ENCODE measurements around the gene SLCO3A1.

Gene SLCO3A1

GRCh38 chr15:91921188-91921842, 67.8 kb downstream of the SLCO3A1 start:
- TF ChIP-seq ZNF274 (IDR thresholded peaks at IDR 0.05; ENCODE audit: low read depth, low read length), result no peak
- no peak overlapping the region for H3K4me3 ChIP-seq (ENCODE audit: low read length)

GRCh38 chr15:91921843-91922198, 68.3 kb downstream of the SLCO3A1 start:
- TF ChIP-seq ZNF274 (IDR thresholded peaks at IDR 0.05; ENCODE audit: low read depth, low read length), result no peak
- no peak overlapping the region for H3K4me3 ChIP-seq (ENCODE audit: low read length)

GRCh38 chr15:91922646-91923547, 69.4 kb downstream of the SLCO3A1 start:
- no peak for TF ChIP-seq ZNF274 (IDR thresholded peaks at IDR 0.05; ENCODE audit: low read depth, low read length)
- no peak overlapping the region for H3K4me3 ChIP-seq (ENCODE audit: low read length)

- no peak overlapping the region for H3K4me3 ChIP-seq (ENCODE audit: low read length)
- TF ChIP-seq ZNF274 (IDR thresholded peaks at IDR 0.05; ENCODE audit: low read depth, low read length), result no peak
These were observed 70.7 kb downstream of the SLCO3A1 start for GRCh38 chr15:91924183-91924582.

GRCh38 chr15:91924837-91925495, 71.5 kb downstream of the SLCO3A1 start:
- H3K4me3 ChIP-seq (ENCODE audit: low read length), result no peak overlapping the region
- TF ChIP-seq ZNF274 (IDR thresholded peaks at IDR 0.05; ENCODE audit: low read depth, low read length), result no peak

- no peak for TF ChIP-seq ZNF274 (IDR thresholded peaks at IDR 0.05; ENCODE audit: low read depth, low read length)
- no peak overlapping the region for H3K4me3 ChIP-seq (ENCODE audit: low read length)
These were observed 72.3 kb downstream of the SLCO3A1 start for GRCh38 chr15:91925794-91926193.

GRCh38 chr15:91926908-91927270, 73.4 kb downstream of the SLCO3A1 start:
- TF ChIP-seq ZNF274 (IDR thresholded peaks at IDR 0.05; ENCODE audit: low read depth, low read length), result no peak
- H3K4me3 ChIP-seq (ENCODE audit: low read length), result no peak overlapping the region

GRCh38 chr15:91927585-91927984, 74.1 kb downstream of the SLCO3A1 start:
- H3K4me3 ChIP-seq (ENCODE audit: low read length), result no peak overlapping the region
- TF ChIP-seq ZNF274 (IDR thresholded peaks at IDR 0.05; ENCODE audit: low read depth, low read length), result no peak

- H3K4me3 ChIP-seq (ENCODE audit: low read length), result no peak overlapping the region
- no peak for TF ChIP-seq ZNF274 (IDR thresholded peaks at IDR 0.05; ENCODE audit: low read depth, low read length)
These were observed 75.2 kb downstream of the SLCO3A1 start for GRCh38 chr15:91928675-91929074.

- no peak overlapping the region for H3K4me3 ChIP-seq (ENCODE audit: low read length)
- TF ChIP-seq ZNF274 (IDR thresholded peaks at IDR 0.05; ENCODE audit: low read depth, low read length), result no peak
These were observed 76.0 kb downstream of the SLCO3A1 start for GRCh38 chr15:91929509-91929908.

GRCh38 chr15:91930092-91930491, 76.6 kb downstream of the SLCO3A1 start:
- no peak overlapping the region for H3K4me3 ChIP-seq (ENCODE audit: low read length)
- no peak for TF ChIP-seq ZNF274 (IDR thresholded peaks at IDR 0.05; ENCODE audit: low read depth, low read length)

- H3K4me3 ChIP-seq (ENCODE audit: low read length), result no peak overlapping the region
- no peak for TF ChIP-seq ZNF274 (IDR thresholded peaks at IDR 0.05; ENCODE audit: low read depth, low read length)
These were observed 82.8 kb downstream of the SLCO3A1 start for GRCh38 chr15:91936182-91936775.

GRCh38 chr15:91936927-91937326, 83.4 kb downstream of the SLCO3A1 start:
- TF ChIP-seq ZNF274 (IDR thresholded peaks at IDR 0.05; ENCODE audit: low read depth, low read length), result no peak
- H3K4me3 ChIP-seq (ENCODE audit: low read length), result no peak overlapping the region

GRCh38 chr15:91938136-91938535, 84.6 kb downstream of the SLCO3A1 start:
- no peak for TF ChIP-seq ZNF274 (IDR thresholded peaks at IDR 0.05; ENCODE audit: low read depth, low read length)

More at GRCh38 chr15:91938136-91938535, 84.6 kb downstream of the SLCO3A1 start:
- H3K4me3 ChIP-seq (ENCODE audit: low read length), result no peak overlapping the region

Data from GM08714 (cell line).